ENCODE data around the gene NUAK1. TPM values are rescaled to one million over a fixed set of nuclear protein-coding genes. Genes with fewer than 3 reads are reported as not detected.

NUAK1 gene
- total RNA-seq, 1 experiment from 2014 or later: 10.1 TPM

DNA sequence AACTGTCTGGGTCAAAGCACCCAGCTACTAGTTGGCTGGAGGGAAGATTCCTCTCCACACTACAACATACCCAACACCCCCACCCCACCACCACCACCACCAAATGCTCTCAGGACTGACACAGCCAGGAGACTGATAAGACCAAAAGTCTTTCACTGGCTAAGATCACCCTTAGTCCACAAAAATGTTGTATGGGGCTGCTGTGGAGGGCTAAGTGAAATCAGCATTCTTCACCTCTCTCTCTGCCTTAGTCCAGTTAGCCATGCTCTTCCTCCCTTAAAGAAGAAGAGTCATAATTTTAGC lies 106.2 kb downstream of the NUAK1 start:
- Mint-ChIP-seq H3K36me3 (ENCODE audit: insufficient read depth in 1 of 3, low read depth in 3 of 3) (no peaks in the 10 kb centered on the region), H3K27ac (no peak overlapping the region), H3K4me1 (peaks cover 11 to 12% of the 10 kb centered on the region in 2 experiments), H3K27me3 (ENCODE audit: low read depth) (no peaks in the 10 kb centered on the region), H3K9me3 (no peaks in the 10 kb centered on the region), H3K4me3 (no peak overlapping the region)
- TF ChIP-seq, protein P1, sequence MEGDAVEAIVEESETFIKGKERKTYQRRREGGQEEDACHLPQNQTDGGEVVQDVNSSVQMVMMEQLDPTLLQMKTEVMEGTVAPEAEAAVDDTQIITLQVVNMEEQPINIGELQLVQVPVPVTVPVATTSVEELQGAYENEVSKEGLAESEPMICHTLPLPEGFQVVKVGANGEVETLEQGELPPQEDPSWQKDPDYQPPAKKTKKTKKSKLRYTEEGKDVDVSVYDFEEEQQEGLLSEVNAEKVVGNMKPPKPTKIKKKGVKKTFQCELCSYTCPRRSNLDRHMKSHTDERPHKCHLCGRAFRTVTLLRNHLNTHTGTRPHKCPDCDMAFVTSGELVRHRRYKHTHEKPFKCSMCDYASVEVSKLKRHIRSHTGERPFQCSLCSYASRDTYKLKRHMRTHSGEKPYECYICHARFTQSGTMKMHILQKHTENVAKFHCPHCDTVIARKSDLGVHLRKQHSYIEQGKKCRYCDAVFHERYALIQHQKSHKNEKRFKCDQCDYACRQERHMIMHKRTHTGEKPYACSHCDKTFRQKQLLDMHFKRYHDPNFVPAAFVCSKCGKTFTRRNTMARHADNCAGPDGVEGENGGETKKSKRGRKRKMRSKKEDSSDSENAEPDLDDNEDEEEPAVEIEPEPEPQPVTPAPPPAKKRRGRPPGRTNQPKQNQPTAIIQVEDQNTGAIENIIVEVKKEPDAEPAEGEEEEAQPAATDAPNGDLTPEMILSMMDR (conservative IDR thresholded peaks at IDR 0.05): no peak
- Histone ChIP-seq H3K79me2 (ENCODE audit: insufficient read depth, low read length) (no peaks in the 10 kb centered on the region), H3K23me2 (ENCODE audit: insufficient read length, low read depth, low read length, poor library complexity, severe bottlenecking) (no peaks in the 10 kb centered on the region), H3K4me2 (ENCODE audit: insufficient read depth, insufficient read length, low read length) (no peak overlapping the region), H2BK12ac (ENCODE audit: insufficient read length, low read depth, low read length) (no peak overlapping the region), H4K8ac (replicated peaks; ENCODE audit: insufficient read length, low read depth, low read length) (no peak overlapping the region), H3T11ph (ENCODE audit: low read length) (no peak overlapping the region), H3K14ac (ENCODE audit: insufficient read depth, low read length) (no peak overlapping the region), H3K23ac (ENCODE audit: insufficient read length, low read depth, low read length) (no peak overlapping the region), H3K27me3 (ENCODE audit: insufficient read depth, low read length) (no peaks in the 10 kb centered on the region), H2AFZ (ENCODE audit: low read length) (no peak overlapping the region), H4K5ac (ENCODE audit: insufficient read length, low read depth, low read length) (no peak overlapping the region), H3K79me1 (ENCODE audit: insufficient read depth, low read depth, low read length, poor library complexity, severe bottlenecking) (no peaks in the 10 kb centered on the region), H2BK20ac (ENCODE audit: low read depth, low read length, poor library complexity, severe bottlenecking) (no peak overlapping the region), H2BK120ac (ENCODE audit: low read depth, low read length, poor library complexity, severe bottlenecking) (no peak overlapping the region), H3K4me1 (ENCODE audit: insufficient read depth, low read length) (peaks cover 4% of the 10 kb centered on the region; the same call in 1 of the 2 replicates), H3K56ac (ENCODE audit: insufficient read length, low read depth, low read length) (no peak overlapping the region), H3K9ac (ENCODE audit: extremely low read depth, insufficient read length, low read length) (no peak overlapping the region), H4K20me1 (ENCODE audit: control insufficient read depth, insufficient read depth, insufficient read length) (no peaks in the 10 kb centered on the region), H3K4ac (ENCODE audit: low read depth, low read length) (no peak overlapping the region), H3K27ac (ENCODE audit: insufficient read length, low read depth, low read length) (no peak overlapping the region), H2BK15ac (ENCODE audit: low read depth, low read length) (no peak overlapping the region), H4K91ac (ENCODE audit: insufficient read length, low read depth, low read length) (no peak overlapping the region), H3K18ac (ENCODE audit: insufficient read length, low read depth, low read length) (no peak overlapping the region), H2BK5ac (ENCODE audit: insufficient read length, low read length) (no peak overlapping the region), H3K9me3 (ENCODE audit: control insufficient read depth, low read depth, low read length) (no peaks in the 10 kb centered on the region), H2AK5ac (ENCODE audit: insufficient read length, low read length) (no peak overlapping the region)
- no peak for DNase-seq

All from H9 (cell line).